Dermis blood vessel endothelial cell (primary cell): ENCODE measurements around the gene CD72. TPM values are rescaled to one million over a fixed set of nuclear protein-coding genes. Genes with fewer than 3 reads are reported as not detected.
A peak's percentile ranks its signal among the peaks of the same experiment; 100 is the strongest.
"Not testable (repeated sequence)": the region's sequence is repeated elsewhere in the genome, so short reads cannot be mapped to it uniquely, and the experiment has no call there.

Experiments used
- DNase-seq: peaks from one replicate; pipeline ENCODE4 v3.0.0; 2010
- total RNA-seq: library from RNA; depleted of rRNA; stranded (reverse); fragments of >200 nt; gene quantifications from 2 replicates; pipeline ENCODE4 v1.2.3, GENCODE V29; 2014

CD72 gene
- total RNA-seq, 1 donor from 2014 or later: not detected

DNA sequence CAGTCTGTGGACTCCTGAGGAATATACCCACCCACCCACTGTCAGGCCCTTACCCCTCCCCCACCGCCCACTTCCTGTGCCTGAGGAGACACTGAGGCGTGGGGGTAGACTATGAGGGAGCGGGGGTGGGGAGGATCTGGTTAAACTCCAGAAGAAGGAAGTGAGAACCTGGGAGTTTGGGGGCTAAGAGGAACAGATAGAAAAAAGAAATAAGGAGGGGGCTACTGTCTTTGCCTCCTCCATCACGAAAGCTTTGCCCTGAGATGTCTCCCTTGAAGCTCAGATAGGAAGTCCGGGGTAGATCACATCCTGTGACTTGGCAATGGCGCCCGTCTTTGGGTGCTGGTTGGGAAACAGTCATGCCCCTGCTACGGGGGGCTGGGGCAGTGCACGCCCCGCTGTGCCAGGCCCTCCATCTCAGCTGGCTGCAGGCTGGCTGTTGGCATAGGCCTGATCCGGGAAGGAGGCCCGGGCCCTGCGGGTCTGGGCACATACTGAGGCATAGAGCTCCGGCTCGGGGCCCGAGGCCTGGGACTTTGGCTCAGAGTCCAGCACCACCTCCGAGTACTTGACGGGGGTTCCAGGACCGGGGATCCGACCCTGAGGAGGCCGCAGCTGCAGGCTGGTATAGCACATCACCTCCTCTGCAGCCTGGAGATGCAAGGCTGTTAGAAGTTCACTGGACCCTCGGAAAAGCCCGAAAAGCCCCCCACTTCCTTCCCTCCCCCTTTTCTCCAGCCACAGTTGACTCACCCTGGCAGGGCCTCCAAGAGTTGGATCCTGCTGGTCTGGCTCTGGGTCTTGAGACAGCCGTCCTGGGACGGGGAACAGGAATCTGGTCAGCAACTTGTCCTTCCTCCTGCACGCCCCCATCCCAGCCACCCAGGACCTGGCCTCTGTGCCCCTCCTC, 31.5 kb upstream of the CD72 start:
- DNase-seq: no peak

DNA sequence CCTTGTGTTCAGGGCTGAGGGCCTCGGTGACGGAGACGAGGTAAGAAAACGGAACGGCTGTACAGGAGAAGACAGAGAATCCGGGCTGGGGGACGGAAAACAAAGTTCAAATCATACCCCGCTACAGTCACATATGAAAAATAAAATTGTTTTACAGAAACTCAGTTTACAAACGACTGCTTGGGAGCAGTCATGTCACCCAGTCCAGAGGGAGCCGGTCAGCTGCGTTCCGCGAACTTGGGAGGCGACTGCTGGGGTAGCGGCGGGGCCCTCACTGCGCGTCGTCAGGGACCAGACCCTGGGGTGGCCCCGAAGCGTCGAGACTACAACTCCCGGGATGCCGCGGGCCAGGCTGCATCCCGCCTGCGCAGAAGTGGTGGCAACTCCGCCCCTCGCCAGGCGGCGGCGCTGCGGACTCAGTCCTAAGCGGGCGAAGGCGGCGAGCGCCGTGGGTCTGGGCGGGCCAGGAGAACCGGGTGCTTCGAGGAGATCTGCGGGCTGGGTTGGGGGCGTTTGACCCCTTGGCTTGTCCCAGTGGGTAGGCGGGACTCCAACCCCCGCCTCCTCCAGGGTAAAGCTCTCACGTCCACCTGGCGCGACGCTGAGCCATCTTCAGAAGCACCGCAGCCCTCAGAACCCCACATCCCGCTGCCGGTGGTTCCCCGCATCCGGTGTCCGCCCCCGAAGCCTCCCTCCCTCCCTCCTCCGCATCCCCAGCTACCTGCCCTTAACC, 28.5 kb upstream of the CD72 start:
- DNase-seq: peak; percentile 91

- no peak for DNase-seq
Observed at GRCh38 chr9:35646153-35646532, 27.9 kb upstream of the CD72 start.

- not testable (repeated sequence) for DNase-seq
Observed at GRCh38 chr9:35645736-35646135, 27.5 kb upstream of the CD72 start.

DNA sequence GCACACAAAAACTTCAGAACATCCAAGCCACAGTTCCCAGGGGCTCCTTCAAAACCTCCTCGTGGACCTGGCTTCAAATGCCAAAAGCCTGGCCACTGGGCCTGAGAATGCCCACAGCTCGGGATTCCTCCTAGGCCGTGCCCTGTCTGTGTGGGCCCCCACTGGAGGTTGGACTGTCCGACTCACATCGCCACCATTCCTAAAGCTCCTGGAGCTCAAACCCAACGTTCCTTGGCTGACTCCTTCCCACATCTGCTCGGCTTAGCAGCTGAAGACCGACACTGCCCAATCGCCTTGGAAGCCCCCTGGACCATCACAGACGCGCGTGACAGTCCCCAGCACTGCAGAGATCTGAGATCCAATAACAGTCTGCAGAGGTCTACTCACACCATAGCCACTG, 24.8 kb upstream of the CD72 start:
- DNase-seq: no peak

- DNase-seq: not testable (repeated sequence)
Observed at GRCh38 chr9:35641478-35641877, 23.3 kb upstream of the CD72 start.

DNA sequence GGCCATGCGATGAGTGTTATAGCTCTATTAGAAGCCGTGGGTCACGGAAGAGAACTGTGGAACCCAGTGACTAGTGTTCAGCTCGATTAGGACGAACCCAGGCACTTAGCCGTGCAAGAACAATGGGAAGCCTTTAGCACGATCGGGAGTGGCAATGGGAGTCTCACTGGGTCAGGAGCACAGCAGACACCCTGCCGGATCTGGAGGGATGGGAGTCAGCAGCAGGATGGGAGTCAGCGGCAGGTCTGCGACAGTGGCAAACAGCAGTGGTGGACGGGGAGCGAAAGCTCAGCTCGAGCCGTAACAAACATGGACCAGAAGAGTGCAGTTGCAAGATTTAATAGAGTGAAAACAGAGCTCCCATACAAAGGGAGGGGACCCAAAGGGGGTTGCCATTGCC, 22.2 kb upstream of the CD72 start:
- DNase-seq: not testable (repeated sequence)

DNA sequence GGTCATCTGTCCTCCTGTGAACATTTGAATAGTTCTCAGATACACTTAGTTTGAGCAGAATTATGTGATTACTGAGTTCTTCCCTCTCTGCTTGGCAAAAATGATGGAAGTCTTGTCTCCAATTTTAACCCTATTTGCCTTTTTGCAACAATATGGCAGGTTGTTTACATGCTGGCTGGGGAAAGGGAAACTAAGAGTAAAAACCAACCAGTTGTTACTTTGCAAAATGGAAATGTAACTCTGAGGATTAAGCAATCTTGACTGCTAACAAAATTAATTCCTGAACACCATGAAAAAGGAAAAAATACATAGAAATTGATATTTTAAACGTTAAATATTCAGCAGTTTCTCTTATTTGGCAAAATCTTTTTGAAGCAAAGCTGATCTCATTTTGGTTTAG, 21.4 kb upstream of the CD72 start:
- DNase-seq: no peak

- not testable (repeated sequence) for DNase-seq
Observed at GRCh38 chr9:35639225-35639624, 21.0 kb upstream of the CD72 start.

- DNase-seq: not testable (repeated sequence)
Observed at GRCh38 chr9:35638751-35639150, 20.5 kb upstream of the CD72 start.

DNA sequence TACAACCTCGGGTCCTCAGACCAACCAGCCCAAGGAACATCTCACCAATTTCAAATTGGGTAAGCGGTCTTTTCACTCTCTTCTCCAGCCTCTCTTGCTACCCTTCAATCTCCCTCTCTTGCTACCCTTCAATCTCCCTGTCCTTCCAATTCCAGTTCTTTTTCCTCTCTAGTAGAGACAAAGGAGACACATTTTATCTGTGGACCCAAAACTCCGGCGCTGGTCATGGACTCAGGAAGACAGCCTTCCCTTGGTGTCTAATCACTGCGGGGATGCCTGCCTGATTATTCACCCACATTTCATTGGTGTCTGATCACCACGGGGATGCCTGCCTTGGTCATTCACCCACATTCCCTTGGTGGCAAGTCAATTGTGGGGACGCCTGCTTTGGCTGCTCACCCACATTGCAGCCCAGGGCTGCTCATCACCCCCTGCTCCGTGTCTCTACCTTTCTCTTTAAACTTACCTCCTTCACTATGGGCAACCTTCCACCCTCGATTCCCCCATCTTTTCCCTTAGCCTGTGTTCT, 19.3 kb upstream of the CD72 start:
- not testable (repeated sequence) for DNase-seq

DNA sequence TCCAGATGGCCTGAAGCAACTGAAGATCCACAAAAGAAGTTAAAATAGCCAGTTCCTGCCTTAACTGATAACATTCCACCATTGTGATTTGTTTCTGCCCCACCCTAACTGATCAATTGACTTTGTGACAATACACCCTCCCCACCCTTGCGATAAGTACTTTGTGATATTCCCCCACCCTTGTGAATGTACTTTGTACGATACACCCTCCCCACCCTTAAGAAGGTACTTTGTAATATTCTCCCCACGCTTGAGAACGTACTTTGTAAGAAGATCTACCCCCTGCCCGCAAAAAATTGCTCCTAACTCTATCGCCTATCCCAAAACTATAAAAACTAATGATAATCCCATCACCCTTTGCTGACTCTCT, 18.6 kb upstream of the CD72 start:
- DNase-seq: not testable (repeated sequence)

DNA sequence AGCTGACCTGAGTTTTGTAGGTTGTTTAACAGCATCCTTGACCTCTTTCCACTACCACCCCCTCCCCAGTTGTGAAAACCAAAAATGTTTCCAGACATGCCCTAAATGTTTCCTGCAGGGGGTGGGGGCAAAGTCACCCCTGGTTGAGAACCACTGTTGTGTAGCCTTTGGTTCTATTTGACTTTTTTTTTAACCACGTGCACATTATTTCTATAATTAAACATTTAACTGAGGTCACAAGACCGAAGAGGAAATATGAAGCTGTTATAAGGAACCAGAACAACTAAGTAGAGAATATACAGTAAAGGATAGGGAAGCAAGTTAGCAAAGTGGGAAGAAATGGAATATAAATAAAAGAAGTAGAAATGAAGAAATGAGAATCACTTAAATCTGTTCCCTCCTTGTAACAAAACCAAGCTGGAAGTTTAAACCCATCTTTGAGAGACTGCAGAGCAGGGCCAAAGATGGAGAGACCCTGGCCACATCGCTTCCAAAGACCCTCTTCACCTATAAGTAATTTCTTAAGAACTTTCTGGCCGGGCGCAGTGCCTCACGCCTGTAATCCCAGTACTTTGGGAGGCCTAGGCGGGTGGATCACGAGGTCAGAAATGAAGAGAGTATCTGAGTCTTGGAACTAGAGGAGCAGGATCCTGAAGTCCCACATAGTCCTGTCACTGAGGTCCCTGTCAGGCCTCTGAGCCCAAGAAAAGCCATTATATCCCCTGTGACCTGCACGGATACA, 18.1 kb upstream of the CD72 start:
- DNase-seq: no peak

- no peak for DNase-seq
Observed at GRCh38 chr9:35635730-35636129, 17.5 kb upstream of the CD72 start.

DNA sequence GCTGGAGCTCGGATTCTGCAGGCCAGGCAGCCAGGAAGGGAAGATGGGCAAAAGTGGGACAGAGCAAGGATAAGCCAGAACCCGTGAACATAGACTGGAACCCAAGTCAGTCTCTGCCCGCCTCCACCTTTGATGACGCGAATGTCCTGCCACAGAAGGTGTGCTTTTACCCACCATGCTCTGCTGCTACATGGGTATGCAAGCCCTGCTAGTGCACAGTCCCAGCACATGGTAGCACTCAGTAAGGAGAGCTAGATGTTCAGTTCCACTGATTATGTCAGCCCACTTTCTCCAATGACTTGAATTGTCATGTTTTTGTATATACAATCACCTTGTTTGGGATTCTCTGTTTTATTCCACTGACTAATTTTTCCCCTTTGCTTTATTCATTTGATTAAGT, 11.4 kb upstream of the CD72 start:
- no peak for DNase-seq

DNA sequence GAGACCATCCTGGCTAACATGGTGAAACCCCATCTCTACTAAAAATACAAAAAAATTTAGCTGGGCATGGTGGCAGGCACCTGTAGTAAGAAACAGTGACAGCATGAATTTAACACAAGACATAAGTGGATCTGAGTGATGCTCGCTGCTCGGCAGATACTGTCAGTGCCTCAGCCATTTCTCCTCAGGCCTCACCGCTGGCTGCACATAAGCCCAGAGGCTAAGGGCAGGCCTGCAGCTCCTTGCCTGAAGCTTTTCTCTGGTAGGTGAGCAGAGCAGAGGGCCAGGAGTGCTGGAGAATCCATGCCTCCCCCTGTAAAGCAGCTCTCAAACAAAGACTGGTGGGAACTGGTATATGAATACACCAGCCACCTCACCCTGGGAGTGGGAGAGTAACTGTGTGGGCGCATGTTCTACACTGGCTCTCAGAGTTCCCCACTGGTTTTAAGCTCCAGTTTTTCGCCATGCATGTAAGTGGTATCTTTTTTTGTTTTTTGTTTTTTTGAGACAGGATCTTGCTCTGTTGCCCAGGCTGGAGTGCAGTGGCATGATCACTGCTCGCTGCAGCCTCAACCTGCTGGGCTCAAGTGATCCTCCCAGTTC, 10.3 kb upstream of the CD72 start:
- no peak for DNase-seq

GRCh38 chr9:35627575-35627974, 9.4 kb upstream of the CD72 start:
- DNase-seq: no peak

DNA sequence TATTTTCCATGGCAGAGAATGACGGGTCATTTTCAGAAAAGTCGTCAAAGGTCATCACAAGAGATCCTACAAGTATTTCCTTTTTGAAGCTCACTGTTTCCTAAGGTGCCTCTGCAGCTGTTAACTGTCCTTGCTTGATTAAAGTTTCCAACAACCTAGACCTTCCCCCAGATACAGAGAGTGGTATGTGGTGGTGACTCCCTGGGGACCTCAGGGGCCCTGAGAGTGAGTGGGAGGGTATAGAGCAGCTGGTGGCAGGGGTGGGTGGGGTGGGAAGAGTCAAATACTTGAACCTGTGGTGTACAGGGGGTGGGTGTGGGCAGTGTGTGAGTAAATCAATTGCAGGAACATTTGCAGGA, 1.6 kb upstream of the CD72 start:
- DNase-seq: no peak

- DNase-seq: no peak
Observed at GRCh38 chr9:35618854-35619799, 914 bp upstream of the CD72 start.

- no peak for DNase-seq
Observed at GRCh38 chr9:35617548-35617947, 665 bp downstream of the CD72 start.

DNA sequence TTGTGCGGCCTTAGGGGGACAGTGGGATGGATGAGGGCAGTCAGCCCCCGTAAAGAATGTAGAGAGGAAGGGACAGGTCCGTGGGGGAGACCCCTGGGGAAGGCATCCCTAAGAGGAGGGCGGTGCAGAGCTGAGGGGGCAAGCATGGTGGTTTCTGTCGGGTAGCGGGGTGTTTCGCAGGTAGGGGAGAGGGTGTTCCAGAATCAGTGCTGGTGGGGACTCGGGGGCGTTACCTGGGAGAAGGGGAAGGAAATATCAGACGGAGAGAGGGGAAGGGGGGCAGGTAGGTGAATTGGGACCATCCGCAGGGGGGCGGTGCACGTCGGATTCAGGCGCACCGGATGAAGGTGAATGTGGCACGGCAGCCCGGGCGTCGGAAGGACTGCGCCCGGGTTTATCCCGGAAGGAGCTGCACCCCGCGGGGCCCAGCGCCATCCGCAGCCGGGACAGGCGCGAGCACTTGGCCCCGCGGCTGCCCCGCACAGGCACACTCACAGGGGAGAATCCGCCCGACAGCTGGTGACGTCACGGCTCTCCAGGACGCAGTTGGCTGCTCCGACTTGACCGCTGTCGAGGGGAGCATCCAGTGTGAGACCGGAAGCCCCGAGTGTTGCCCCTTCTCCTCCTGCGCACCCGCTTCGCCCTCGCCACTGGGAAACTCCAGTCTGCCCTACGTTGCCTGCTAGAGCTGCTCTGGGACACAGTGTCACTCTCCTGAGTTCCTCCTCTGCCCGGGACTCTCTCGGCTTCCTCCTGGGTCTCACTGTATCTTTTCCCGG, 1.3 kb downstream of the CD72 start:
- peak; percentile 49 for DNase-seq
